ENCODE data around the gene NAA20.
A peak's percentile ranks its signal among the peaks of the same experiment; 100 is the strongest.

NAA20 gene

GRCh38 chr20:19981031-19981451 lies 36.1 kb upstream of the NAA20 start:
- Histone ChIP-seq H3K36me3 (ENCODE audit: insufficient read depth, low read length) (no peaks in the 10 kb centered on the region), H3K4me3 (no peak overlapping the region), H3K9me3 (ENCODE audit: low read depth, low read length) (no peaks in the 10 kb centered on the region), H3K27ac (no peak overlapping the region), H3K9ac (ENCODE audit: insufficient read length) (no peak overlapping the region)
- no peak for DNase-seq (ENCODE audit: low read depth, low spot score)
- TF ChIP-seq EZH2 (IDR thresholded peaks at IDR 0.05) (no peak), FOXP2 (optimal IDR thresholded peaks at IDR 0.05; ENCODE audit: control extremely low read depth, extremely low read length, insufficient read depth) (no peak), POLR2AphosphoS5 (IDR thresholded peaks at IDR 0.05; ENCODE audit: borderline replicate concordance, low read depth, low read length) (no peak)

- Histone ChIP-seq H3K9ac (ENCODE audit: insufficient read length) (no peak overlapping the region), H3K4me3 (no peak overlapping the region), H3K27ac (no peak overlapping the region), H3K36me3 (ENCODE audit: insufficient read depth, low read length) (no peaks in the 10 kb centered on the region), H3K9me3 (ENCODE audit: low read depth, low read length) (no peaks in the 10 kb centered on the region)
- DNase-seq (ENCODE audit: low read depth, low spot score) = no peak
- TF ChIP-seq FOXP2 (optimal IDR thresholded peaks at IDR 0.05; ENCODE audit: control extremely low read depth, extremely low read length, insufficient read depth) (no peak), POLR2AphosphoS5 (IDR thresholded peaks at IDR 0.05; ENCODE audit: borderline replicate concordance, low read depth, low read length) (no peak), EZH2 (IDR thresholded peaks at IDR 0.05) (no peak)
Measured at GRCh38 chr20:19986419-19986818, 30.7 kb upstream of the NAA20 start.

- Histone ChIP-seq H3K9ac (ENCODE audit: insufficient read length) (no peak overlapping the region), H3K4me3 (no peak overlapping the region), H3K9me3 (ENCODE audit: low read depth, low read length) (no peaks in the 10 kb centered on the region), H3K36me3 (ENCODE audit: insufficient read depth, low read length) (no peaks in the 10 kb centered on the region), H3K27ac (no peak overlapping the region)
- no peak for DNase-seq (ENCODE audit: low read depth, low spot score)
- TF ChIP-seq FOXP2 (optimal IDR thresholded peaks at IDR 0.05; ENCODE audit: control extremely low read depth, extremely low read length, insufficient read depth) (no peak), POLR2AphosphoS5 (IDR thresholded peaks at IDR 0.05; ENCODE audit: borderline replicate concordance, low read depth, low read length) (no peak), EZH2 (IDR thresholded peaks at IDR 0.05) (no peak)
Measured at GRCh38 chr20:19987046-19987445, 30.1 kb upstream of the NAA20 start.

- DNase-seq (ENCODE audit: low read depth, low spot score) = no peak
- Histone ChIP-seq H3K9ac (ENCODE audit: insufficient read length) (no peak overlapping the region), H3K36me3 (ENCODE audit: insufficient read depth, low read length) (no peaks in the 10 kb centered on the region), H3K4me3 (peak overlapping the region; percentile 44), H3K9me3 (ENCODE audit: low read depth, low read length) (no peaks in the 10 kb centered on the region), H3K27ac (peak overlapping the region; percentile 94)
- TF ChIP-seq EZH2 (IDR thresholded peaks at IDR 0.05) = no peak
- TF ChIP-seq FOXP2 (optimal IDR thresholded peaks at IDR 0.05; ENCODE audit: control extremely low read depth, extremely low read length, insufficient read depth) = no peak
- no peak for TF ChIP-seq POLR2AphosphoS5 (IDR thresholded peaks at IDR 0.05; ENCODE audit: borderline replicate concordance, low read depth, low read length)
Measured at GRCh38 chr20:19990850-19991249, 26.3 kb upstream of the NAA20 start.

GRCh38 chr20:19991308-19991707 lies 25.9 kb upstream of the NAA20 start:
- TF ChIP-seq POLR2AphosphoS5 (IDR thresholded peaks at IDR 0.05; ENCODE audit: borderline replicate concordance, low read depth, low read length) (peak; percentile 14; the same call in 1 of the 2 replicates), FOXP2 (optimal IDR thresholded peaks at IDR 0.05; ENCODE audit: control extremely low read depth, extremely low read length, insufficient read depth) (no peak), EZH2 (IDR thresholded peaks at IDR 0.05) (no peak)
- DNase-seq (ENCODE audit: low read depth, low spot score) = no peak
- Histone ChIP-seq H3K9me3 (ENCODE audit: low read depth, low read length) (no peaks in the 10 kb centered on the region), H3K27ac (peak overlapping the region; percentile 94), H3K4me3 (peak overlapping the region; percentile 44), H3K9ac (ENCODE audit: insufficient read length) (no peak overlapping the region), H3K36me3 (ENCODE audit: insufficient read depth, low read length) (no peaks in the 10 kb centered on the region)

GRCh38 chr20:19991854-19992253 lies 25.3 kb upstream of the NAA20 start:
- H3K27ac ChIP-seq = peak overlapping the region; percentile 94
- peak overlapping the region; percentile 44; the same call in 1 of the 2 replicates for H3K4me3 ChIP-seq
- no peak overlapping the region for H3K9ac ChIP-seq (ENCODE audit: insufficient read length)
- H3K36me3 ChIP-seq (ENCODE audit: insufficient read depth, low read length) = no peaks in the 10 kb centered on the region
- H3K9me3 ChIP-seq (ENCODE audit: low read depth, low read length) = no peaks in the 10 kb centered on the region
- TF ChIP-seq POLR2AphosphoS5 (IDR thresholded peaks at IDR 0.05; ENCODE audit: borderline replicate concordance, low read depth, low read length) = no peak
- TF ChIP-seq FOXP2 (optimal IDR thresholded peaks at IDR 0.05; ENCODE audit: control extremely low read depth, extremely low read length, insufficient read depth) = no peak
- no peak for TF ChIP-seq EZH2 (IDR thresholded peaks at IDR 0.05)
- DNase-seq (ENCODE audit: low read depth, low spot score) = no peak

GRCh38 chr20:19992996-19993908 lies 23.9 kb upstream of the NAA20 start:
- Histone ChIP-seq H3K36me3 (ENCODE audit: insufficient read depth, low read length) (no peaks in the 10 kb centered on the region), H3K27ac (peak overlapping the region; percentile 94), H3K9ac (ENCODE audit: insufficient read length) (peak overlapping the region; percentile 62), H3K9me3 (ENCODE audit: low read depth, low read length) (no peaks in the 10 kb centered on the region), H3K4me3 (peak overlapping the region; percentile 62)
- no peak for DNase-seq (ENCODE audit: low read depth, low spot score)
- TF ChIP-seq FOXP2 (optimal IDR thresholded peaks at IDR 0.05; ENCODE audit: control extremely low read depth, extremely low read length, insufficient read depth) (no peak), POLR2AphosphoS5 (IDR thresholded peaks at IDR 0.05; ENCODE audit: borderline replicate concordance, low read depth, low read length) (no peak), EZH2 (IDR thresholded peaks at IDR 0.05) (no peak)

GRCh38 chr20:19993958-19994669 lies 23.0 kb upstream of the NAA20 start:
- H3K9ac ChIP-seq (ENCODE audit: insufficient read length) = peak overlapping the region; percentile 62
- no peak for DNase-seq (ENCODE audit: low read depth, low spot score)
- H3K4me3 ChIP-seq = peak overlapping the region; percentile 62
- no peaks in the 10 kb centered on the region for H3K9me3 ChIP-seq (ENCODE audit: low read depth, low read length)
- peak overlapping the region; percentile 94 for H3K27ac ChIP-seq
- TF ChIP-seq EZH2 (IDR thresholded peaks at IDR 0.05) (no peak), FOXP2 (optimal IDR thresholded peaks at IDR 0.05; ENCODE audit: control extremely low read depth, extremely low read length, insufficient read depth) (no peak), POLR2AphosphoS5 (IDR thresholded peaks at IDR 0.05; ENCODE audit: borderline replicate concordance, low read depth, low read length) (no peak)
- H3K36me3 ChIP-seq (ENCODE audit: insufficient read depth, low read length) = no peaks in the 10 kb centered on the region
